ENCODE data around the gene PTPRN2.

The PTPRN2 gene

DNA sequence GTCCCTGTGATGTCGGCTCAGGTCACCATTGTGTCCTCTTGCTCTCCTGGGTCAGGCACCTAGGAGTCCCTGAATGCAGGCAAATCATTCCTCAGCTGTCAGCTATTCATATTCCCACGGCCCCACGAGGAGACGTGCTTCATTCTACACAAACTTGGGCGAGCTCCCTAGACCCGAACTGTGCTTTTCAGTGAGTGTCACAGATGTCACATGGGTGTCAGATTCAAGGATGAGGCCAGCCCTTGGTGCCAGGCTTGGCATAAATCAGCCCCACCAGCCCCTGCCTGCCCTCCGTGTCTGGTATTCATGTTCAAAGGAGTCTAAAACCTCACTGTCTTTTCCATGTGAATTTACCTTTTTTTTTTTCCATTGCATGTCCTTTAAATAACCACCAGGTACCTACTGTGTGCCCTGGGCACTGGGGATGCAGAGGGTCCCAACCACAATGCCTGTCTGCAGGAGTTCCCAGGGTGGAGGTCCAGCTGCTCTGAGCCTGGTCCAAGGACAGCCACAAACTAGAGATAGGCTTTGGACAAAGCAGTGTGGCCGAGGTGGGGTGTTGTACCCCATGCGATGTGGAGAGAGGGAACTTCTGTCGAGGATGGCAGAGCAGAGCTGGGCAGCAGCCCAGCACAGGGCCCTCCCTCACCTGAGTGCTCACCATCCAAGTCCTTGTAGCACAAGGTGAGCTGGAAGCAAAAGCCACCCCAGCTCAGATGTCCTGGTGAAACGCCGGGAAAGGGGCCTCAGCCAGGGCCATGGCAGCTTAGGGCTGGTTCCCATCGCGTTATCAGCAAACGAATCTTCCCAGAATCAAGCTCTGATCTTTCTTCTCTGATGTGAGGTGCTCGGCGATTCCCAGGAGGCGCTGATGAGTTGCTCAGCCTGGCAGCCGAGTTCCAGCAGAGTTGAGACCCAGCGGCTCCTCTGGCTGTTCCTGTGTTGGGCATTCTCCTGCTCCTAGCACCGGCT, 611.9 kb downstream of the PTPRN2 start:
- DNase-seq (ENCODE audit: low spot score) = no peak

DNA sequence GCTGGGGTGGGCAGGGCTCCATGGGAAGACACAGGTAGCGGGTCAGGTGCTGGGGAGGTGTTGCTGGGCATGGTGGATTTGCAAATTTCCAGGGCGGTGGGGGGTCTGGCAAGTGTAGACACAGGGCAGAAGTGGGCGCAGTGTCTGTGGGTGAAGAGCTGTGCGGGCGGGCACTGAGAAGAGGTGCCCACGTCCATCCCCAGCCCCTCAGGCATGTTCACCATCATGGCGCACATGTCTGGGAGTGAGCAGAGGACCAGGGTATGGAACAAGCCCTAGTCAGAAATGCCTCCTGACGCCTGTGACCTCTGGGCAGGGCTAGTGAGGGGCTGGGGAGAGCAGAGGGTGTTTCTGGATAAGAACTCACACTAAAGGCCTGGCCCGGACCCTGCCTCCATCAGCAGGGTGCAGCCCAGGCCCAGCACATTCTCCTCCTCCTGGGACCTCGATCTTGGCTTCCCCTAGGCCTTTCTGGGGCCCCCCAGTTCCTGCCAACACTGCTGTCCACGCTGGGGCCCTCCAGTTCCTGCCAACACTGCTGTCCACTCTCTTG, 612.9 kb downstream of the PTPRN2 start:
- no peak for DNase-seq (ENCODE audit: low spot score)

DNA sequence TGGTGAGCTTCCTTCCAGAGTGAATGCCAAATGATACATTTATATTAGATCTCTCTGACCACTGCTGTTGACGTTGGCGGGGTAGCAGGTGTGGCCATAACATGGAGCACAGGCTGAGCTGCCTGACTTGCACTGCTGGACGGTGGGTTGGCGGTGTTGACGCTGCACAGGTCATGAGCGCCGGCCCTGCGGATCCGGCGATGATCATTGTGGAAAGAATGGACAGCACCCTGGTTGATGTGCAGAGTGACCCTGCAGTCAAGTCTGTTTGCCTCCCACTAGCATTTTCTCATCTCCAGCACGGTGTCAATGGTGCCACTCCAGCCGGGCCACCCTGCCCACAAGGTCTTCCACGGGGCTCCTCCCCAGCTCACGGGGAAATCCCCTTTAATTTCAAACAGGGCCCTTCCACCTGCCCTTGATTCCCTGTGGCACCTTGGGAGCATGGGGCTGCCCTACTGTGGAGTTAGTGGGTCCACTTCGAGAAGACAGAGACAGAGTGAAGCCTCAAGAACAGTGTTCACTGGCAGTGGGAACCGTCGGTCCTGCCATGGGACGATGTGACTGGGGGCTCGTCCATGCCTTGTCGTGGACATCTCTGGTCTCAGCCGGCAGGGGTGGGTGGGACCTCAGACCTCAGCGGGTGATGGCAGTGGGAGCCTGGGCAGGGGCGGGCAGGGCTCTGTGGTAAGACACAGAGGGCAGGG, 613.5 kb downstream of the PTPRN2 start:
- no peak for DNase-seq (ENCODE audit: low spot score)

DNA sequence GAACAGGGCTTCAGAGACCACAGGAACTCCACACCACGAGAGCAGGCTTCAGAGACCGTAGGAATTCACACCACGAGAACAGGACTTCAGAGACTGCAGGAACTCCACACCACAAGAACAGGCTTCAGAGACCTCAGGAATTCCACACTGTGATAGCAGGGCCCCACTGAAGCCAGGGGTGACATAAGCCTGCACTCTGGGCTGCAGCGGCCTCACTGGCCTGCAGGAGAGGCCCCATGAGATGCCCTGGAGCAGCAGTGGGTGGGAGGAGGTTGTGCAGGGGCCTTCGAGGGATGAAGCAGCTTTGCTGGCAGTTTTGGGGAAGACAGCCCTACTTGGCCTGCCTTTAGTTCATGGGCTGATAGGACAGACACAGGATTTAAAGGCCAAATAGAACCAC, 614.7 kb downstream of the PTPRN2 start:
- DNase-seq (ENCODE audit: low spot score) = no peak

DNA sequence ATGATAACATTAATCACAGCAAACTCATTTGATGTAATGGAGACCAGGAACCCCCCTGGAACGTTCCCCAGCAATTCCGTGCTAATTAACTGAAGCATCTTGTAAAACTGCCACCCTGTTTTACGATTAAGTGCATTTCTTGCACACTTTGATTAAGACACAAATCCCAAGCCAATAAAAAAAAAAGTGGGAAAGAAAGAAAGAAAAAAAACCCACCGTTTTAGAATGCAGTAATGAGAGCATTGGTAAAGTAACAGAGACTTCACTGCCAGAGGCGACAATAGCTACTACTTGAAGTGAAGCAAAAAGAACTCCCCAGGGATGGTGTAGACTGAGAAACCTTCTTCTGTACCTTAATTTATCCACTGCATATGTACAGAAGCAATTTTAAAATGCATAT, 616.1 kb downstream of the PTPRN2 start:
- DNase-seq (ENCODE audit: low spot score) = no peak

DNA sequence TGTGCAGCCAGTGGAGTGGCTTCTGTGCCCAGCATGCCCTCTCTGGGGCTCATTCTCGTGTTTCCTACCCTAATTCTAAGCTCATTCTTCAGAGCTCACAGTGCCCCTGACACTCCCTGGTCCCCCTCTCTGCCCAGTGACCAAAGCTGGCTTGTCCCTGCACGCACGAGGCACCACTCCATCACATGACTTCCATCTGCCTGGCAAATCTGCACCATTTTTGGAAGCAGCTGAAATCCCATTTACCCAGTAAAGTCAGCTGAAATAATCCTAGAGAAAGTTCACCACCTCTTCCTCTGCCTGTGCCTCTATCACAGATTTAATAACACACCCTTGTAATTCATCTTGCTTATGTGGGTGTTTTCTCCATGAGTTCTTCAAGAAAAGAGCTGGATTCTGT, 616.9 kb downstream of the PTPRN2 start:
- no peak for DNase-seq (ENCODE audit: low spot score)

DNA sequence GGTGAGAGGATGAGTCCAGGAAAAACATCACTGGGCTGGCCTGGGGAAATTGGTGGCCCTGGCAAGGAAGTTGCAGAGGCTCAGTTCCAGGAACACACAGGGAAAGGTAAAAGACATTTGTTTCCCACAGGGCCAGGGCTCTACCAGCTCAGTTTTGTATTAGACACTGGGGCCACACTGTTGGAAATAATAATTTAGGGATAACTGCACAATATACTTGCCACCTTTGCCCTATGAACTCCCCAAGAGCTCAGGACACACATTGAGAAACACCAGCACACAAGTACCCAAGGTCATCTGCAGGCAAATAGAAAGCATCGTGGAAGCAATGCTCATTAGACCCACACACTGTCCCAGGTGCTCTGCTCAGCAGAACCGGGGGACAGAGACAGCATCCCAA, 617.6 kb downstream of the PTPRN2 start:
- no peak for DNase-seq (ENCODE audit: low spot score)

DNA sequence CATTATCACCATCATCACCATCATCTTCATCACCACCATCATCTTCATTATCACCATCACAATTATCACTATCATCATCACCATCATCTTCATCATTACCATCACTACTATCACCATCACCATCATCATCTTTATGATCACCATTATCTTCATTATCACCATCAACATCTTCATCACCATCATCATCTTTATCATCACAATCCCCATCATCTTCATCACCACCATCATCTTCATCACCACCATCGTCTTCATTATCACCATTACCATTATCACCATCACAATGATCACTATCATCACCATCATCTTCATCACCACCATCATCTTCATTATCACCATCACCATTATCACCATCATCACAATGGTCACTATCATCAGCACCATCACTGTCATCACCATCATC, 621.1 kb downstream of the PTPRN2 start:
- no peak for DNase-seq (ENCODE audit: low spot score)

DNA sequence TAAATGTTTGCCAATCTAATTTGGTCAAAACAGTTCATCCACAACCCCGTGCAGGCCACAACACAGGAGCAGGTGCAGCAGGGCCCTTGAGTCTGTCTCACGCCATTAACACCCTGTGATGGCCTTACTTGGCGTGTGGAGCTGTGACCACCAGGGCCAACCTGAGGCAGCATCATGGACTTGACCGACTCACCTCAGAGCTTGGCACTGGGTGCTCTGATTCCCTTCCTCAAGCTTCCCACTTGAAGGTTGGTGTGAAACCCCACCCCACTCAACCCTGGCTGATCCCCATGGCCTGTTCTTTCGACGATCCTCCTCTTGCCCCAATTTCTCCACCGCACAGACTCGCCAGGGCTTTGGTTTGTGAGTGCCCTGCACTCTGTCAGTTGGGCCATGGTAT, 623.1 kb downstream of the PTPRN2 start:
- no peak for DNase-seq (ENCODE audit: low spot score)

DNA sequence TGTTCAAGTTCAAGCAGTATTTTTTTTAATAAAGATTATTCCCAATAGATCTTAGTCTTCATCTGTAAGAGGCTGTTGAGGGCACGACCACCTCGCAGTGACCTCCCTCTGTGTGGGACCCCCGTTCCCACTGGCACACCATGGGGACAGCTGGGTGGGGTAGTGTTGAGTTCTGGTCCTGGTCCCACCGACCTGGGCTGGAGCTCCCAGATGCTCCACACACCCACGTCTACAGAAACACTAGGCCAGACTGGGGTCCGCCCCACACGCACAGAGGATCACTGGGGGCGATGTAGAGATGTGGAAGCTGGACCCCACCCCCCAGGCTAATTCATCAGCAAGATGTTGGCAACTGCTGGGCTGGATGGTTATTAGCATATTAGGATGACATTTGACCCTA, 623.6 kb downstream of the PTPRN2 start:
- DNase-seq (ENCODE audit: low spot score) = no peak

DNA sequence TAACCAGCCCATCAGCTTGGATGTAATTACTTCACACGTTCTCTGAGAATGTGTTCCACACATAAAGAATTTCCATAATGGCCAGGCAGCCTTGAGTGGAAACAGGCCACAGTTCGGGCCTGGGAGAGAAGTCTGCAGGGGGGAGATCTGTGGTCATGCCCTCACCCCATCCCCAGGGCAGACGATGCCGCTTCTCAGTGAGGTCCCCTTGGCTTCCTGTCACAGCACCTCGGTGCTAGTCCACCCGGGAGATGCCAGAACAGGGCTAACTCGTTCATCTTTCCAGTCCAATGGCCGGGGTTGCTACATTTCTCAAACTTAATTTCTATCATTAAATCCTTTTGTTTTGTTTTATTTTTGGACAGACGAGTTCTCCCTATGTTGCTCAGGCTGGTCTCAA, 624.1 kb downstream of the PTPRN2 start:
- DNase-seq (ENCODE audit: low spot score) = no peak

DNA sequence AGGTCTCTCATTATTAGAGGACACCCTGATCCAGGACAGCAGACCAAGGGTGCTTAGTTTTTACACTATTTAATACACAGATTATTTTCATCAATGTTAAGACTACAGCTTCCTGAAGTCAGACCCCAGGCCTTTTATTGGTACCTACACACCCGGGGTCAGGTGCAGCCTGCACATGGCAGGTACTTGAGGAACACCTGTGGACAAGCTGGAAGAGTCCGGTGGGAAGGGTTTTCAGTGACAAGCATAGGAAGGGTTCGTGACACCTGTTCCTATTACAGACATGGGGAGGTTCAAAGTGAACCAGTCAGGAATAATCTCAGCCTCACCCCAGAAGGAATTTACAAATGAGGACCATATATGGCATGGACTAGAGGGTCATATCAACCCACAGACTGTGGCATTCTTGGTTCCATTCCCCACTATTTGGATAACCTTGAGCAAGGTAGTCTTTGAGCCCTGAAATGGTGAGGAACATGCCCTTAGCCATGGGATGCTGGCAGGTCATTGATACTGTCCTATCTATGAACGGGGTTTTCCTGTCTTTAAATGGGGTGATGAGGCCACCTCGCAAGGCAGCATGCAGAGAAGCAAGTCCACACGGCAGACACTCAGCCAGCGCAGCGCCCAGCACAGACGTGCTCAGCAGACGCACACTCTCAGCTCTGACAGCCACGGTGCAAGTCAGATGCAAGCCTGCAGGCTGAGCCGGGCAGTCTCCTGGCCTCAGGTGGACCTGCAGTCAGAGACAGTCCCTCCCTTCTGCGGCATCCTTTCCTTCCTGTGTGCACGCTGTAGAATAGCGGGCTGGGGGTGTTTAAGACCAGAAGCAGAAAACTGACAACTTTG, 624.9 kb downstream of the PTPRN2 start:
- DNase-seq (ENCODE audit: low spot score) = no peak

DNA sequence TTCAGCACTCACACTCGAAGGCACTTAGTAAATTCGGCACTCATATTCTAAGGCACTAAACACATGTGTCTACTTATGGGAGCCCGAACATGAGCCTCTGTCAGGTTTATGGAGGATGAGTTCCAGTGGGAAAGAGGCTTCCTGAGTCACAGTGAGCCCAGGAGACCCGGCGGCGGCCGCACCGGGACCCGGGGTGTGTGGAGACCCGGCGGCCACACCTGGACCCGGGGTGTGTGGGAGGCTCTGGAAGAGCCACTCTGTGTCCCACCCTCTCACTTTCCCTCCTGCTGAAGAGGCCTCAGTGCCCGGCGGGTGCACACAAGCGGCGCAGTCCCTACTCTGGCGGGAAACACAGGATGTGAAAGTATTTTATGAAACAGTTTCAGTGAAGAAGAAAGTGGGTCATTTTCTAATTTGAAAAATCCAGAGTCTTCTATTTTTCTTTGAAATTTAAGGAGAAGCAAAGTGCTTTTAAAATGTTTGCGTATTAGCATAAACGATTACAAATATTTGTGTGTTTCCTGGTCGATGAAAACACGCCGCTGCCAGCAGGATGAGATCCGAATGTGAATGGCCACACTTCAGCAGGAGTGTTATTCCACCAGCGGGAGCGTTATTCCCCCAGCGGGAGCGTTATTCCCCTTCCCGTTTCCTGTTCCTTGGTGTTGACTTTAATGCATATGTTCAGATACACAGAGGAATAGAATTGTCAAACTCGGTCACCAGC, 625.7 kb downstream of the PTPRN2 start:
- DNase-seq (ENCODE audit: low spot score) = no peak

DNA sequence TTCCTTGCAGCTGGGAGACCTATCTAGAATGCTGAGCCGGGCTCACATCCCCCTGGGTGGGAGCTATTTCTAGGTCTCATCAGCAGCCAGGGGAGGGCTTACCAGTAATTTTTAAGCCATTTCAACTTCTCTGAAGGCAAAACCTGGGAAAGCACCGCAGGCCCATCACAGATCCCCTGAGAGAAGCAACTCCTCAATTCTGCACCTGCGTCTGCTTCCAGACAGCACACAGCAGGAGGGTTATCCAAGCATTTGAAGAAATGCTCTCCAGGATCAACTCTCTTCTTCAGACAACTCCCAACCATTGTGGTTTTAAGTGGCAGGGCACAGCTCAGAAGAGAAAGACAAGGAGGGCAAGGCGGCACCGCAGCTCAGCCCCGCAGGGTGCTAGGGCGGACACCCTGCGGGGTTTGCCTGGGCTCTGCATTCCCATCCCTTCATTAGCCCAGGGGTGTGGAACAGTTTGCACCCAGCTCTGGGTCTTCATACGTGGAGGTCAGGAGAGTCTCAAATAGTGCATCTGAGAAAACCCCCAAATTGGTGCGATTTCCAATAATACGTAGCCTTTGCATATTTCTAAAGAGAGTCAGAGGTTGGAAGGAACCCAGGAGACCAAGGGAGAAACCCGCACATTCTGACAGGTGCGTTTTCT, 632.1 kb downstream of the PTPRN2 start:
- DNase-seq (ENCODE audit: low spot score) = no peak

DNA sequence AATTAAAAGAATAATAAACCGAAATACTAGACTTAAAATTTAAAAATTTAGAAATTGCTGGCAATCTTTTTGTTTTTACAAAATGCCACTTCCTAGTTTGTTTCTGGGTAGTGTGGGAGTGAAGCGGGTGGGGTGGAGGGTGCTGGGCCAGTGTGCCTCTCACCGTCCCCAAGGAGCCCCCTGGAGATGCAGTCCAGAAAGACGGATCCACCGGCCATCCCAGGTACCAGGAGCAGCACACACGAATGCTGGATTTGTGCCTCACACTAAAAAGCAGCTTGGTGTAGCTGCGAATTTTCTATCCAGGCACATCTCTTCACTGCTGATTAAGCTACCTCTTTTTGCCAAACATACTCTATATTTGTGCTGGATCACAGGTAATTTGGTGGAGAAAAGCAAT, 632.7 kb downstream of the PTPRN2 start:
- DNase-seq (ENCODE audit: low spot score) = no peak

DNA sequence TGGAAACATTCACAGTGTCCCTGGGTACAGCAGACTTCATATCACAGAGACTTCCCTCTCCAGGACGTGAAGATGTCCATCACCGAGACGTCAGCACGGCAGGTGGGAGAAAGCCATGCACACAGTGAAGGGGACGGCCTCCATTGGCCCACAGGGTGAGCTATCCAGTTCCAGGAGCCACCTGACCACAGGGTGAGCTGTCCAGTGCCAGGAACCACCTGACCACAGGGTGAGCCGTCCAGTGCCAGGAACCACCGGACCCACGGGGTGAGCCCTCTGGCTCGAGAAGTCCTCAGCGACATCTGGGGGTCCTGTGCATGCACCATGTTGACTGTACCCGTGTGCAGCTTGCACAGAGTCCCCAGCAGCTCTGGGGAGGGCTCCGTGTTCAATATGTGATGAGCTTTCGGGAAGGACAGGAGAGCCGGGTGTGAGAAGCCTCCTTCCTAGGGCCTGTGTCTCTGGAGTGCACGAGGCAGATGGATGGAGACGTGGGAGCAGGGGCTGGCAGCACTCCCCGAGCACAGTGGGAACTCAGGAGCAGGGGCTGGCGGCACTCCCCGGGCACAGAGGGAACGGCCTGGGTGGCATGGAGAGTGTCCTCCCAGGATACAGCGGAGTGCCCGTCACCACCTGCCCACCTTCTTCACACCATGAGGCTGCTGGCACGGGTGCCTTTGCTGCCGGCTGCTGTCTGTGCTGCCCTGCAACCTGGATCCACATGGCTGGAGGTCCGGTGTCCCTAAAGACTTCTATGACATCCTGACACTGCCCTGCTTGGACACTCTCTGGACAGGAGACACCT, 634.6 kb downstream of the PTPRN2 start:
- no peak for DNase-seq (ENCODE audit: low spot score)

DNA sequence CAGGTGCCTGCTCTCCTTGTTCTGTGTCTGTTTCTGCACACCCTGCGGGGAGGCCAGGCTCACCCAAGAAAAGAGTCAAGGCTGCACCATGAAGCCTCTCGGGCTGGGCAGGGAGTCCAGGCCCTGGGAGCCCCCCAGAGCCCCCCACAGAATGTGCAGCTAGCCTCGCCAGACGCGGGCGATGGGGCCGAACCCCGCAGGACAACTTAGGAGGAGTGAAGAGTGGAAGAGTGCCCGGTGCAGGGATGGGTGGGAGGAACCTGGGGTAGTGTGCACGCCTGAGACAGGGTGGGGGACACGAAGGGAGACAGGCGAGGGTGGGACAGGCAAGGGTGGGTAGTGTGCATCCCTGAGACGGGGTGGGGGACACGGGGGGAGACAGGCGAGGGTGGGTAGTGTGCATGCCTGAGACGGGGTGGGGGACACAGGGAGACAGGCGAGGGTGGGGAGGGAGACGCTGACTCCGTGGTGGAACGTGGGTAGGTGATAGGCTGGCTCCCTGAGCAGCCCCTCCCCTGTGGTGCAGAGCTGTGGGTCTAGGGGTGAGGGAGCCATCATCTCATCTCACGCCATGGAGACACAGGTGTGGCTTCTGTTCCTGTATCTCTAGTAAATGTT, 635.5 kb downstream of the PTPRN2 start:
- DNase-seq (ENCODE audit: low spot score) = no peak

DNA sequence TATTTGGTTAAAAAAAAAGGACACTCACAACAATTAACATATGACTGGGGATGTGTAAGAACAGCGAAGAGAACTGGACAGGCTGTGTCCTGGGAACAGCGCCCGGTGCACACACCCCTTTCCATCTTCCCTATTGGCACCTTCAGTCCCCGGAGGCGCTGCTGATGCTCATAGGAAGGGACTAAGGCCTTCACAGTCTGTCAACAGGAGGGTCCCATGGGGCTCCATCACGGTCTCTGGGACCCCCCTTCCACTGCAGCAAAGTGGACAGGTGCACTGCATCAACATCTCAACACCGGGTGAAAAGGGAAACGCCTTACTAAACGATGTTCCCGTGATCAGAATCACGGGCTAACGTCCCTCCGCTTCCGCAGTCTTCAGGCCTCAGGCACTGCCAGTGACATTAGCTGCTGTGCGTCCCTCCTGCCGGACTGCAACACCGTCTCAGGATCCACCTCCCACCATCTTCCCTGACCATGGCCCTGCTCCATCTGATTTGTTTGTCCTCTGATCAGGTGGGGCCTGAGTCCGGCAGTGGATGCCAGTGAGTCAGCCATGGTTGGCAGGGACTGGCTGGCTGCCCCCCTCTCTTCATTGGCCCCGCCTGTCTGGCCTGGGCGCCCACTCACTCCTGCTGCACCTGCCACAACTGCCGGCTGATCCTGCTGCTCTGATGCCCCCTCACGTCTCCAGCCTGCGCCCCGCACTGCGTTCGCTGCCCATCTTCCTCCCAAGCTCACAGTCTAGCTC, 636.1 kb downstream of the PTPRN2 start:
- no peak for DNase-seq (ENCODE audit: low spot score)

DNA sequence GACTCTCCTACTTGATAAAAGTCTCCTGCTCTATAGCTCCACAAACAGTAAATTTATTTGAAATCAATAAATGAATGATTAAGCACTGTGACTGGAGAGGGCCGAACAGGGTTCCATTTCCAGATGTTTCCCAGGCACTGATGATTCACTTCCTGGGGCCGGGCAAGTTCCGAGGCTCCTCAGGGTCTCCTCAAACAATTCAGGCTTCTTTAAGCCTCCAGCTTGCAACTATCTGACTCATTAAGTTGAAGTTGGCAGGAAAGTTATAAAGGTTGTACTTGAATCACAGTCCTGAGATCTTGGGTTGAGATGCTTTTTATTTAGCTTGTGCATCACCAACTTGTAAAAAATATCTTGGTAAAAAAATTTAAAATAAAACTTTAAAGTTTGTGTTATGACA, 637.9 kb downstream of the PTPRN2 start:
- no peak for DNase-seq (ENCODE audit: low spot score)

Data from LoVo (cell line).